Head of caudate nucleus (tissue), 42 donors: ENCODE measurements around the gene NDUFV1.
"Not testable (repeated sequence)": the region's sequence is repeated elsewhere in the genome, so short reads cannot be mapped to it uniquely, and the experiment has no call there.

Experiments used
- DNase-seq, 42 donors: peaks; one replicate each; pipeline versions ENCODE4 v3.0.0 to v3.0.0-alpha.2; 2020 to 2021; ENCODE audit warnings: mixed read lengths in 7 of 42
- intact Hi-C: fragments of 100-400 bp; cut with DNase I; formaldehyde crosslinking; loops from one replicate; pipeline ENCODE4 v1.15.0; 2022

Gene NDUFV1

DNA sequence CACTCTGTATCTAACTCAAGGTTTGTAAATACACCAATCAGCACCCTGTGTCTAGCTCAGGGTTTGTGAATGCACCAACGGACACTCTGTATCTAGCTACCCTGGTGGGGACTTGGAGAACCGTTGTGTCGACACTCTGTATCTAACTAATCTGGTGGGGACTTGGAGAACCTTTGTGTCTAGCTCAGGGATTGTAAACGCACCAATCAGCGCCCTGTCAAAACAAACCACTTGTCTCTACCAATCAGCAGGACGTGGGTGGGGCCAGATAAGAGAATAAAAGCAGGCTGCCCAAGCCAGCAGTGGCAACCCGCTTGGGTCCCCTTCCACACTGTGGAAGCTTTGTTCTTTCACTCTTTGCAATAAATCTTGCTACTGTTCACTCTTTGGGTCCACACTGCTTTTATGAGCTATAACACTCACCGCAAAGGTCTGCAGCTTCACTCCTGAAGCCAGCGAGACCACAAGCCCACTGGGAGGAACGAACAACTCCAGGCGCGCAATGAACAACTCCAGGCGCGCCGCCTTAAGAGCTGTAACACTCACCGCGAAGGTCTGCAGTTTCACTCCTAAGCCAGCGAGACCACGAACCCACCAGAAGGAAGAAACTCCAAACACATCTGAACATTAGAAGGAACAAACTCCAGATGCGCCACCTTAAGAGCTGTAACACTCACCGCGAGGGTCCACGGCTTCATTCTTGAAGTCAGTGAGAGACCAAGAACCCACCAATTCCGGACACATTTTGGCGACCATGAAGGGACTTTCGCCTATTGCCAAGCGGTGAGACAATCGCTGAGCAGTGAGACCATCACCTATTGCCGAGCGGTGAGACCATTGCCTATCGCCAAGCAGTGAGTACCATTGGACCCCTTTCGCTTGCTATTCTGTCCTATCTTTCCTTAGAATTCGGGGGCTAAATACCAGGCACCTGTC is 13.2 kb downstream of the NDUFV1 start:
- DNase-seq, intact Hi-C loops: not testable (repeated sequence)

DNA sequence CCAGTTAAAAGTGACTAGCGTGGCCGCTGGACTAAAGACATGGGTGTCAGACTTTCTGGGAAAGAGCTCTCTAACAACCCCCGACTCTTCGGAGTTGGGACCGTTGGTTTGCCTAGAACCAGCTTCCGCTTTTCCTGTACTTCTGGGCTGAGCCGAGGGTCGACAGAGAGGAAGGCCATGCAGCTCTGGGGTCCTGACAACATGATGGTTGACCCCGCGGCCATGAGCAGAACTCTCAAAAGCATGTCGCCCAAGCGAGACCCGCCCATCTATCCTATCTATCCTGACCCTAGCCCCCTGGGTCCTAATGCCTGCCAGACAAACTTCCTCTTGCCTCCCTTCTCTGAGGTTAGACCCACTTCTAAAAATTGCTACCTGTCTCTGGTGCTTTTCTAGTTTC is 13.9 kb downstream of the NDUFV1 start:
- peak in 1 of 42 donors; percentile 0 for DNase-seq
- intact Hi-C loops, result not testable (repeated sequence)

DNA sequence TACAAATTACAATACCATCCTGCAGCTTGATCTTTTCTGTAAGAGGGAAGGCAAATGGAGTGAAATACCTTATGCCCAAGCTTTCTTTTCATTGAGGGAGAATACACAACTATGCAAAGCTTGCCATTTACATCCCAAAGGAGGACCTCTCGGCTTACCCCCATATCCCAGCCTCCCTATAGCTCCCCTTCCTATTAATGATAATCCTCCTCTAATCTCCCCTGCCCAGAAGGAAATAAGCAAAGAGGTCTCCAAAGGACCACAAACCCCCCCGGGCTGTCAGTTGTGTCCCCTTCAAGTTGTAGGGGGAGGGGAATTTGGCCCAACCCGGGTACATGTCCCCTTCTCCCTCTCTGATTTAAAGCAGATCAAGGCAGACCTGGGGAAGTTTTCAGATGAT is 15.2 kb downstream of the NDUFV1 start:
- intact Hi-C loops, DNase-seq: not testable (repeated sequence)

DNA sequence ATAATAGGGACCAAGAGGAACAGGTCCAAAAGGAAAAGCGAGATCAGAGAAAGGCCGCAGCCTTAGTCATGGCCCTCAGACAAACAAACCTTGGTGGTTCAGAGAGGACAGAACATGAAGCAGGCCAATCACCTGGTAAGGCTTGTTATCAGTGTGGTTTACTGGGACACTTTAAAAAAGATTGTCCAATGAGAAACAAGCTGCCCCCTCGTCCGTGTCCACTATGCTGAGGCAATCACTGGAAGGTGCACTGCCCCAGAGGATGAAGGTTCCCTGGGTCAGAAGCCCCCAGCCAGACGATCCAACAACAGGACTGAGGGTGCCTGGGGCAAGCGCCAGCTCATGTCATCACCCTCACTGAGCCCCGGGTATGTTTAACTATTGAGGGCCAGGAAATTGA is 16.2 kb downstream of the NDUFV1 start:
- DNase-seq, result not testable (repeated sequence)

DNA sequence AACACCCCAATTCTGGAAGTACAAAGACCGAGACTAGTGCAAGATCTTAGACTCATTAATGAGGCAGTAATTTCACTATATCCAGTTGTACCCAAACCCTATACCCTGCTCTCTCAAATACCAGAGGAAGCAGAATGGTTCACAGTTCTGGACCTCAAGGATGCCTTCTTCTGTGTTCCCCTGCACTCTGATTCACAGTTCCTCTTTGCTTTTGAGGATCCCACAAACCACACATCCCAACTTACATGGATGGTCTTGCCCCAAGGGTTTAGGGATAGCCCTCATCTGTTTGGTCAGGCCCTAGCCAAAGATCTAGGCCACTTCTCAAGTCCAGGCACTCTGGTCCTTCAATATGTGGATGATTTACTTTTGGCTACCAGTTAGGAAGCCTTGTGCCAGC is 17.1 kb downstream of the NDUFV1 start:
- intact Hi-C loops, DNase-seq: not testable (repeated sequence)

More for the DNA sequence above, 16.2 kb downstream of the NDUFV1 start:
- intact Hi-C loops, result not testable (repeated sequence)

DNA sequence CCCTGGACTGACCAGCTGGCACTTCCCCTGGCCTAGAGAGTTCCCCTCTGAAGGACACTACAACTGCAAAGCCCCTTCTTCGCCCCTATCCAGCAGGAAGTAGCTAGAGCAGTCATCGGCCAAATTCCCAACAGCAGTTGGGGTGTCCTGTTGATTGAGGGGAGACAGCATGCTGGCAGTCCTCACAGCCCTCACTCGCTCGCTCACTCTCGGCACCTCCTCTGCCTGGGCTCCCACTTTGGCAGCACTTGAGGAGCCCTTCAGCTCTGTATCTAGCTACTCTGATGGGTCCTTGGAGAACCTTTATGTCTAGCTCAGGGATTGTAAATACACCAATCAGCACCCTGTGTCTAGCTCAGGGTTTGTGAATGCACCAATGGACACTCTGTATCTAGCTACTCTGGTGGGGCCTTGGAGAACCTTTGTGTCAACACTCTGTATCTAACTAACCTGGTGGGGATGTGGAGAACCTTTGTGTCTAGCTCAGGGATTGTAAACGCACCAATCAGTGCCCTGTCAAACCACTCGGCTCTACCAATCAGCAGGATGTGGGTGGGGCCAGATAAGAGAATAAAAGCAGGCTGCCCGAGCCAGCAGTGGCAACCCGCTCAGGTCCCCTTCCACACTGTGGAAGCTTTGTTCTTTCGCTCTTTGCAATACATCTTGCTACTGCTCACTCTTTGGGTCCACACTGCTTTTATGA is 19.5 kb downstream of the NDUFV1 start:
- DNase-seq, intact Hi-C loops: not testable (repeated sequence)

DNA sequence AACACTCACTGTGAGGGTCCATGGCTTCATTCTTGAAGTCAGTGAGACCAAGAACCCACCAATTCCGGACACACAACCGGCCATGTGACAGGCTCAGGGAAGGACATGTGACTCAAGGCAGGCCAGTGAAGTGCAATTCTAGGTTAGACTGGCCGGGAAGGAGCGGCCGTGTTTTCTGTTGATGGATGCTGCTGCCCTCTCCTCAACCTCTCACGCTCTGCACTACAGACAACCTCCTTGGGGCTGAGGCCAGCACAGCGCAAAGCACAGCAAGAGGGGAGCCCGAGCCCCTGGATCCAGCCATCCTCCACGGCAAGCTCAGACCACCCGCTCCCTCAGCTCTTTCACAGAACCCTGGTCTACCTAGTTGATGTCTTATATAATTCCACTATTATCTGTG is 20.2 kb downstream of the NDUFV1 start:
- intact Hi-C loops, result no loop called here
- peak in 1 of 42 donors; percentile 2 for DNase-seq

DNA sequence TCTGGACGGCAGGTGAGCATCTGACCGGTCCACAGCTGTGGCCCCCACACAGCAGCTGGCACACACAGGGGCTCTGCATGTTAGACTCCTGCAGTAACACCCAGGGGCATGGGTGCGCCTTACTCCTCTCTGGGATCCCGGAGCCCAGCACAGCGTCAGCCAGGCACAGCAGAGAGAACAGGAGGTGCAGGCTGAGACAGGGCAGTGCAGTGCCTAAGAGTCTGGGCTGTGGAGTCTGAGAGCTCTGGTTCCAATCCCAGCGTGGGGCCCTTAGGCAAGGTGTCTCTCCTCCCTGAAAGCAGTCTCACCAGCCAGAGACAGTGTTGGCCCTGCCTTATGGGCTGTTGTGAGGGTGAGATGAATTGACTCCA is 20.7 kb downstream of the NDUFV1 start:
- peak in 2 of 42 donors; percentile 4 to 6 for DNase-seq
- intact Hi-C loops, result no loop called here

DNA sequence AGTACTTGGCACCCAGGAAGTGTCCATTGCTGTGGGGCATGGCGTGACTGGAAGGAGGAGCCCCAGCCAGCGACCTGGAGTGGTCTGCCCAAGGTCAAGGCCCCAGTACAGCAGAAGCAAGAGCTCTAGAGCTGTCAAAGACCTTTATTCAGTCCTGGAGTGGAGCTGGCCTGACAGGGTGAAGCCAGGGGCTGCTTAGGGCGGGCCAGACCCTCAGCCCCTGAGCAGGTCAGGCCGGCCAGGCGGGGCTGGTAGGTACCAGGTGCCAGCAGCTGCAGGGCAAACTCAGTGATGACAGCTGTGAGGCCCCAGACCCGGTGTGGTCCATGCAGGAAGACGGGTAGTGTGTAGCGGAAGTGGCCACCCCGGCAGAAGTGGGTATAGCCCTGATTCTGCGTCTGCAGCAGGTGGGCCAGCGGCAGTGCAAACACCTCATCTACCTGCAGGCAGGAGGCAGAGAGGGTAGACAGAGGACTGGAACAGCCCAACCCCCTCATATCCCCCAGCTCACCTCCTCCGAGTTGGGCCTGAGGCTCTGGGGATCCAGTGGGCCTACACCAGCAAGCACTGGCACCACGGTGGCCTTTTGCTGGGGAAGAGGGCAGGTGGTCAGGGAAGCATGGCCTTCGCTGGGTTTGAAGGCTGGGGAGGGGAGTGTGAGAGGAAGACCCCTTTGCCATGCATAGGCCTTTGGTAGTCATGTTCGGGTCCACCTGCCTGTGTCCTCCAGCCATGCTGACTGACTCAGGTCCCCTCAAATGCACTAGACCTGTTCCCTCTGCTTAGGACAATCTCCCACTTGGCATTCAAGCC is 21.3 kb downstream of the NDUFV1 start:
- peak in 2 of 42 donors; percentile 2 to 3 for DNase-seq
- intact Hi-C loops, result no loop called here

DNA sequence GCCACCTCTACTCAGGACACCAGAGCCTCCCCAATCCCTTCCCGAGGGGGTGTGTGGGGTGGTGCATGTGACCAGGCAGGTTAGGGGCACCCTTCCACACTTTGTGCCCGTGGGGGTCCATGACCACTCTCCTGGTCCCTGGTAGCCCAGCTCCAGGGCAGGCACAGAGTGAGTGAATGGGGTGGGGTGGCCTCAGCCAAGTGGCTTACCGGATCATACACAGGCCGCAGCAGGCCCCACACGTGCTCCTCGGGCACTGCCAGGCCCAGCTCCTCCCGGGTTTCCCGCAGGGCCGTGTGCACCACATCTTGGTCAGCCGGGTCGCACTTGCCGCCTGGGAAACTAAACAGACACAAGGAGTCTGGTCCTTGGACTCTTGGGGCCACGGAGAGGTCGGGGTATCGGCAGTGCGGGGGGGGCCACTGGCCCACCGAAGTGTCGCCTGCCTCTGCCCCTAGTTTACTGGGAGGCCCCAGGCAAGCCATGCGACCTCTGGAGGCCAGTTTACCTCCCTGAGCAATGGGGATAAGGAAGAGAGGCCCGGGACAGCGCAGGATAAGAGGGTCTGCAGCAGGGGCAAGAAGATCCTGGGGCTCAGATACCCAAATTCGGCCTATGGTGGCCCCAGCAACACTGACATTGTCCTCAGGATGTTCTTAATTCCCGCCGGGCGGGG is 22.1 kb downstream of the NDUFV1 start:
- intact Hi-C loops, result no loop called here
- peak in 1 of 42 donors; percentile 9 for DNase-seq

DNA sequence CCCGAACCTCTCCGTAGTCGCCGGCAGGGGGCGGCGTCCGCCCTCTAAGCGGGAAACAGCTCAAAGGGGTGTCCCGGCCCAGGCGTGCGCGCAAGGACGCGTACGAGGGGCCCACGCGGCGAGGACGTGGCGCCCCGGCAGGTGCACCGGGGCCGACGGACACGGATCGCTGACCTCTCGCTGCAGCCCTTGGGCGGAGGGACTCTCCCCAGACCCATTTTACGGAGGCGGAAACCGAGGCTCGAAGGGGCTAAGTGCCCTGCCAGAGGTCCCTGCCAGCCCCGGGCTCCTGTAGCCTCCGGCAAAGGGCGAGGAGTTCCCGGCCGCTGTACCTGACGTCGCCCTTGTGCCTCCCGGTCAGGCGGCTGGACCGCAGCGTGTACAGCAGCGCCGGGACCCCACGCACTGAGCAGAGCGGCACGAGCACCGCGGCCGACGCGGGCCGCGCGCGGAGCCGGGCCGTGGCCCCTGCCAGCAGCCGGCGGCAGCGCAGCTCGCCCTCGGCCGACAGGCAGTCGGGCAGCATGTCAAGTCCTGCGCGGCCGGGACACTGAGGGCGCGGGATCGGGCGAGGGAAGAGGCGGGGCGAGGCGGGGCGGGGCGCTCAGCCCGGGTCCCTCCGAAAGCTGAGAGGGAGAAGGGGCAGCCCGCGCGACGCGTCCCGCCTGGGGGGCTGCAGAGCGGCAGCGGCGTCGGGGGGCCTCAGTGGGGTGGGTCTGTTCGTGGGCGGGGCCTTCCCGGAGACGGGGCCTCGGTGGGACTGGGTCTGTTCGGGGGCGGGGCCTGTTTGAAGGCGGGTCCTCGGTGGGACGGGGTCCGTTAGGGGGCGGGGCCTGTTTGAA is 22.9 kb downstream of the NDUFV1 start, which contains the start of gene NUDT8:
TSS of gene NUDT8 (minus strand) at position 552 of the 842 bp plus-strand sequence. CDS start at position 526, 26 bp downstream.
- intact Hi-C loops, result no loop called here

DNA sequence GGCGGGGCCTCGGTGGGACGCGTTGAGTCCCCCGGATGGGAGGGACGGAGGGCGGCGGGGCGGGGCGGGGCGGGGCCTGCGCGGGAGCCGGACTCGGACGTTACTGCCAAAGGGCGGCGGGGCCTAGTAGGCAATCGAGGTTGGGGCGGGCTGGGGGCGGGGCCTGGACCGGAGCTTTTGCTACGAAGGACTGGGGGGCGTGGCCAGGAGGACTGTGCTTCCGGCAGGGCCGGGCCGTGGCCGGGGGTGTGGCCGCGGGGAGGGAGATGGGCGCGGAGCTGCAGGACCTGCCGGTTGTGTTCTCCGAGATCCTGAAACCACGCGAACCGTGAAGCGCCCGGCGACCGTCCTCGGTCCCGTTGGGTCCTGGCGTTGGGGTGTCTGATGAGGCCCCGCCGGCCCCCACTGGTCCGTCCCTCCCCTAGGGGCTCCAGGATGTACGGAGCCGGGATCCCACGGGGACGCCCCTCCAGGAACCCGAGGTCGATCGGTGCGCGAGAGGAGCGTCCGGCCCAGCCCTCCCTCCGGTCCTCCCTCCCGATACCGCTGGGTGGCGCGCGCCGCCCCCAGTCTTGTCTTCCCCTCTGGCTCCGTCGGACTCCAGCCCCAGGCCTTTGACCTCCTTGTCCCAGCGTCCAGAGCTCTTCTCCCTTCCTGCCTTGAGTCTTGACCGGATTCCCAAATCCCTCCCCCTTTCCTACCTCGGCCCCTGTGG is 23.6 kb downstream of the NDUFV1 start:
- DNase-seq, result peak; percentile 89 to 99 (median 96)
- intact Hi-C loops, result no loop called here

More for the DNA sequence above, 22.9 kb downstream of the NDUFV1 start, which contains the start of gene NUDT8:
- peak; percentile 70 to 93 (median 85) for DNase-seq

DNA sequence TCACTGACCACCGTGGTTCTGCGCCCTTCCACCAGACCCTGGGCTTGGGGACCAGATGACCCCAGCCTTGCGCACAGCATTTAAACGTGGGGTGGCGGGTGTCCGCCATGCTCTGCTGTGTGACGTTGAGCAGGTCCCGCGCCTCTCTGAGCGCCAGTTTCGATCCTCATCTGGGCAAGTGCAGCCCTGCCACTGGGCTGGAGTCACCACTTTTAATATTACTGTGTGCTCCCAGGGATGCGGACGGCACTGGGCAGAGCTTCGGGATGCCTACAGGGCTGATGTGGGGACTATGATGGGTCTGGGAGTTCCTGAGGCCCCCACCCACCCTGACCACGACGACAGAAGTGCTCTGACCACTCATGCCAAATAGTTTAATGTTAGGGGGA is 24.2 kb downstream of the NDUFV1 start:
- intact Hi-C loops, result no loop called here
- DNase-seq, result peak in 1 of 42 donors; percentile 6

DNA sequence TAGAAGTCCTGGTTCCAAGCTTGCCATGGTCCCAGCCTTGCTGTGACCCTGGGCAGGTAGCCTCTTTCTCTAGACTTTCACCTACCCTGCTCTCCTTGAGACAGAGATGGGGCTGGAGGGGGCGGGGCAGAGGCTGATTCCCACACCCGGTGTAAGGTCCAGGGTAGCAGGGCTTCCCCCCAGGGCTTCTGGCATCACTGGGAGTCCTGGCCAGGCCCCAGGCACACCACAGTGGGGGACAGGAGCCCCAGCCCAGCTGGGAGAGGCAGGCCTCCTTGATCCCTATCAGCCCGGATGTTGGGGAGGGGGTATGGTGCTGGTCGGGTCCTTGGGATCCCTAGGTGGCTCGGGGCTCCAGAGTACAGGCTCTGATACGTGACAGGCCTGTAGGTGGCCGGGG is 24.7 kb downstream of the NDUFV1 start:
- intact Hi-C loops, result no loop called here
- peak in 3 of 42 donors; percentile 6 to 31 (median 11) for DNase-seq

DNA sequence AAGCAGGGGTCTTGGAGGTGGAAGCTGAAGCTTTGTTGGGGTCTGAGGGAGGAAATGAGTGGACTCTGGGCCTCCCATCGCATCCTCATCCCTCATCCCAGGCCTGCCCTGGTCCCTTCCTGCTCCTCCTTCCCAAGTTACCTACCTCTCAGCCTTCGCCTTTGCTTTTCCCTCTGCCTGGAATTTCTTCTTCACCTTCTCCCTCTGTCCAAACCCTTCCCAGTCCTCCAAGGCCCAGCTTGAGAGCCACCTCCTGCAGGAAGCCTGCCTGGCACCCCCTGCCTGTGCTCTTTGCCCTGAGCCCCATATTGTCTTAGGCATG is 25.1 kb downstream of the NDUFV1 start:
- DNase-seq, result peak in 1 of 42 donors; percentile 13
- intact Hi-C loops, result no loop called here

DNA sequence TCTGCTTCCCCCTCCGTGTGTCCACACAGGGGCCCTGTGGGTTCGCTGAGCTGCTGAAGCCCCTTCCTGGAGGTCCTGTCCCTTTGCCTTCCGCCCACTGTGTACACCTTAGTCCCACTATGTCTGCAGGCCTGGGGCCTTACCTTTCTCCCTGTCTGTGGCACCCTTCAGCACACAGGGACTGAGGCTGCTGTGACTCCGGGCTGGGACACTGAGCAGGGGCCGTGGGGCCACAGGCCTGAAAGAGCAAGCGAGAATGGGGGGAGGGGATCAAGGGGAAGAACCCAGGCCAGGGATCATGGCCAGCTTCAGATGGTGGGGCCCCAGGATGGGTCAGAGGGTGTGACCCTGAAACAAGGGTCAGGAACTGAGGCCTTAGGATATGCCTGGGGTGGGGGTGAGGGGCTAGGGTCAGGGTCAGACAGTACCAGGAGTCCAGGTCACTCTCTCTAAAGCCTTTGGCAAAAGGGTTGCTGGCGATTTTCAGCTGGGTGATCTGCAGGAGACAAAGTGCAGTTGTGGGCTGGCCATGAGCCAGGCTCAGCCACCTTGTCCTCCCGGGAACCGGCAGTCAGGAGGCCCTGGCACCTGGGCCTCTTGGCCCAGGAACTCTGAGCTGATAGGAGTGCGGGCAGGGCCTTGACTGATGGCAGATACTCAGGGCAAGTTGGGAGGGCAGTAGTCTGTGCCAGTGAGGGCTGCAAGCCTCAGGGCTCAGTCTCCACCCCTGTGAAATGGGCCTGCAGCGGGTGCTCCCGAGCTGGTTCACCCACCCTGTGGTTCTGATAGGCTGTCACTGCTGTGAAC is 25.6 kb downstream of the NDUFV1 start:
- intact Hi-C loops, result no loop called here
- peak in 5 of 42 donors; percentile 2 to 25 (median 12) for DNase-seq
